Measurements from ENCODE around the gene BANP.

Gene BANP

DNA sequence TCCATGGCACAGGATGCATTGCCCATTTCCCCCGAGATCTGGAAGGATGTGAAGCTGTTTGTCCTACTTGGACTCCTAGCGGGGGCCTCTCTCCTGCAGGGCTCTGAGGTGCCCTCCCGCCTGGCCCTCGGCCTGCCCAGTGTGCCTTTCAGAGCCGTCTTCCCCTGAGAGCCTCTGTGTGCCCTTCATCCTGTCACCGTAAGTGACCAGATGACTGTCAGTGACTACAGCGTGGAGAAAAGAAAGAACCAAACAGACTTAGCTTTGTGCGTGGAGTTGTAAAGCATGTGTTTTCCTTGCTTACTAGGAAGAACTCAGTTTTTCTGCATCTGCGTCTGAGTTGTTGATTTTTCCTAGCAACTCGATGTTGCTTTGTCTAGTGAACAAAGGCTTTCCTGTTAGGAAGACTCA, 56.1 kb downstream of the BANP start:
- no peak for DNase-seq (ENCODE audit: low read depth)
- TF ChIP-seq, protein P1, sequence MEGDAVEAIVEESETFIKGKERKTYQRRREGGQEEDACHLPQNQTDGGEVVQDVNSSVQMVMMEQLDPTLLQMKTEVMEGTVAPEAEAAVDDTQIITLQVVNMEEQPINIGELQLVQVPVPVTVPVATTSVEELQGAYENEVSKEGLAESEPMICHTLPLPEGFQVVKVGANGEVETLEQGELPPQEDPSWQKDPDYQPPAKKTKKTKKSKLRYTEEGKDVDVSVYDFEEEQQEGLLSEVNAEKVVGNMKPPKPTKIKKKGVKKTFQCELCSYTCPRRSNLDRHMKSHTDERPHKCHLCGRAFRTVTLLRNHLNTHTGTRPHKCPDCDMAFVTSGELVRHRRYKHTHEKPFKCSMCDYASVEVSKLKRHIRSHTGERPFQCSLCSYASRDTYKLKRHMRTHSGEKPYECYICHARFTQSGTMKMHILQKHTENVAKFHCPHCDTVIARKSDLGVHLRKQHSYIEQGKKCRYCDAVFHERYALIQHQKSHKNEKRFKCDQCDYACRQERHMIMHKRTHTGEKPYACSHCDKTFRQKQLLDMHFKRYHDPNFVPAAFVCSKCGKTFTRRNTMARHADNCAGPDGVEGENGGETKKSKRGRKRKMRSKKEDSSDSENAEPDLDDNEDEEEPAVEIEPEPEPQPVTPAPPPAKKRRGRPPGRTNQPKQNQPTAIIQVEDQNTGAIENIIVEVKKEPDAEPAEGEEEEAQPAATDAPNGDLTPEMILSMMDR (conservative IDR thresholded peaks at IDR 0.05; ENCODE audit: low read length), result no peak
- no peak overlapping the region for H3K4me3 ChIP-seq (ENCODE audit: low read length)

DNA sequence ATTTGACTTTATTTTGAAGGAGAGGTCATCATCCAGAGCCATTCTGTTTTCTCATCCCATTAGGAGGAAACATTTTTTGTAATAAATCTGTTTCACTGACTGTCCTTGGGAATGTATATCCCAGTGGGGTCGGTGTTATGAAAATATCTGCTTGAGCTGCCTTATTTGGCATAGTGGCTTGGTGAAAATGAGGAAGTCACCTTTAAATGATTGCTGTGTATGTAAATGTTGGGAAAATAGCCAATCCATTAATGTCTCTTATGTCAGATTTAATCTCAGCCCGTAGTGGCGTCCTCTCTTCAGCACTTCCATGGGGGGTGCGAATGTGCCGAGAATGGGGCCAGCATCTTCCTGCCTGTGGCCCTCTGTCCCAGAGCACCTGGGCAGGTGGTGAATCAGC, 57.6 kb downstream of the BANP start:
- H3K4me3 ChIP-seq (ENCODE audit: low read length), result no peak overlapping the region
- DNase-seq (ENCODE audit: low read depth), result no peak
- TF ChIP-seq, protein P1 (conservative IDR thresholded peaks at IDR 0.05; ENCODE audit: low read length), result no peak

DNA sequence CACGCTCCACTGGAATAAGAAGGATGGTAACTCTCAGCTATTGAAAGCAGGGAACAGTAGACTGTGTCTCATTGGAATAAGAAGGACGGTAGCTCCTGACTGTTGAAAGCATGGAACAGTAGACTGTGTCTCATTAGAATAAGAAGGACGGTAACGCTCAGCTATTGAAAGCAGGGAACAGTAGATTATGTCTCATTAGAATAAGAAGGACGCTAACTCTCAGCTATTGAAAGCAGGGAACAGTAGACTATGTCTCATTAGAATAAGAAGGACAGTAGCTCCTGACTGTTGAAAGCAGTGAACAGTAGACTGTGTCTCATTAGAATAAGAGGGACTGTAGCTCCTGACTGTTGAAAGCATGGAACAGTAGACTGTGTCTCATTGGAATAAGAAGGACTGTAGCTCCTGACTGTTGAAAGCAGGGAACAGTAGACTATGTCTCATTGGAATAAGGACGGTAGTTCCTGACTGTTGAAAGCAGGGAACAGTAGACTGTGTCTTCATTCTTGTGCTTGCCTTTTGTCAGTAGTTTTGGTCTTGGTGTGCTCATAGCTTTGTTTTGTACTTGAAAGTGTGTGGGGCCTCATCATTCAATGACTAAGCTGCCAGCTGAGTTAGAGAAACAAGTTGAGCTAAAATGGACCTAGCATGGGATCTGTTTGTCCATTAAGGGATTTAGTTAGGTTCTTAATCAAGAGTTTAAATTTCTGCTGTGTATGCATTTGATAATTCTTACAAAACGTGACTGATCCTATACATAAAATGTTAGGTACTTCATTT, 58.5 kb downstream of the BANP start:
- TF ChIP-seq, protein P1 (conservative IDR thresholded peaks at IDR 0.05; ENCODE audit: low read length), result no peak
- no peak overlapping the region for H3K4me3 ChIP-seq (ENCODE audit: low read length)
- no peak for DNase-seq (ENCODE audit: low read depth)

DNA sequence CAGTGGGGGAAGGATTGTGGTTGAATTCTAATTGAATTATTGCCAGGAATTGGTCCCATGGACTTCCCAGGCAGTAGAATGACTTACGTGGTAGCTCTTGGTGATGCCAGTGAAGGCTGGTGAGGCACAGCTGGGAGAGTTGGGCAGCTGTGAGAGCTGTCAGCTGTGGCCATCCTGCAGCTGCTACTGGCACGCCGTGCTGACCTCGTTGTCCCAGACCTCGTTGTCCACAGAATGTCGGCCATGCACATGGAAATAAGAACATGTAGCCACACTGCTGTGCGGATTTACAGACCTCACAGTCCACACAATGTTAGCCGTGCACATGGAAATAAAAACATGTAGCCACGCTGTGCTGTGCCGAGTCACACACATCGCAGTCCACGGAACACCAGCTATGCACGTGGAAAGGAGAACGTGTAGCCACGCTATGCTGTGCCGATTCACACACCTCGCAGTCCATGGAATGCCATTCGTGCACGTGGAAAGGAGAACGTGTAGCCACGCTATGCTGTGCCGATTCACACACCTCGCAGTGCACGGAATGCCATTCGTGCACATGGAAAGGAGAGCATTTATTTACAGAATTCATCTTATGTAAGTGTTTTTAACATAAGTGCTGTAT, 59.2 kb downstream of the BANP start:
- no peak for DNase-seq (ENCODE audit: low read depth)
- TF ChIP-seq, protein P1 (conservative IDR thresholded peaks at IDR 0.05; ENCODE audit: low read length), result no peak
- no peak overlapping the region for H3K4me3 ChIP-seq (ENCODE audit: low read length)

DNA sequence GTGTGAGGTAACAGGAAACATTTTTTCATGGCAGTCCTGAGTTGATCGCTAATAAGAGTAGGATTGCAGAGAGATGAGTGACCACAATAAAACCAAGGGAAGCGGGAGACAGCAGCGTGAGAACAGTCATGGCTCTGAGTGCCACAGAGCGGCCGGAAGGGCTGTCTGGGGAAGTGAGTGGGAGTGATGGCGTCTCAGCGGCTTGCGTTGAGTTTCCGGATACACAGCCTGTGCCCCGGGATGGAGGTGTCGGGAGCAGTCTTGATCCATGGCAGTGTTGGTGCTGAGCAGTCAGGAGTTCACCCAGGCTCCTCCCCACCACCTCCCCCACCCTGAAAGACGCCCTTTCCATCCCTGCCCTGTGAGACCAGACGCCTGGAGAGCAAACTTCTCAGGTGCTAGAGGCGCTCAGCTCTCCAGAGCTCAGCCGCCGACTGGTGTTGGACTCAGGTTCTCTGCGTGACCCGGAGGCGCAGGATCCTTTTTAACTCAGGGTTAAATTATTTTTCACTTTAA, 59.8 kb downstream of the BANP start:
- no peak overlapping the region for H3K4me3 ChIP-seq (ENCODE audit: low read length)
- no peak for DNase-seq (ENCODE audit: low read depth)
- TF ChIP-seq, protein P1 (conservative IDR thresholded peaks at IDR 0.05; ENCODE audit: low read length), result no peak

DNA sequence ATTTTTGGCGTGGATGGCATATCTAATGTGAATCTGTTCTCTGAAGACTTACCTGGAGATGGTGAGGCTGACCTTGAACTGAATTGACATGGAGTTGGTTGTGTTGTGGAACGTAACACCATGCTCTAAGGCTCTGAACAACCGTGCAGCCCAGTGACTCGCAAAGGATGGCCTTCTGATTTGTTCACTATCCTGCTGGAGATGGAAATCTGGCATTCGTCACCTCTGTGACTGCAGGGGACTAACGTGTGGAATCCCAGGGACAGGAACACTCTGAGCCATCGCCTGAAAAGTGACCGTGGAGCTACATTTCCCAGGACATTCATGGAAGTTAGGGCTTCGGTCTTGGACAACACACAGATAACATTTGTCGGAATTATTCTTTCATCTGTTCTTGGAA, 61.1 kb downstream of the BANP start:
- TF ChIP-seq, protein P1 (conservative IDR thresholded peaks at IDR 0.05; ENCODE audit: low read length), result no peak
- no peak for DNase-seq (ENCODE audit: low read depth)

More for the DNA sequence above, 61.1 kb downstream of the BANP start:
- no peak overlapping the region for H3K4me3 ChIP-seq (ENCODE audit: low read length)
